Measurements from ENCODE around the gene AP5S1.

The AP5S1 gene

GRCh38 chr20:3820048-3820900, at the start of gene AP5S1:
Gene AP5S1, plus strand, starts transcription at chr20:3820547. Its CDS starts 1,571 bp downstream, at chr20:3822118.
- DNase-seq (ENCODE audit: low read depth) = peak; percentile 97
- TF ChIP-seq CTCF (IDR thresholded peaks at IDR 0.05; ENCODE audit: insufficient read depth, low read depth, low read length, missing control alignments) = peak; percentile 40
- H3K4me3 ChIP-seq (ENCODE audit: low read length) = peak within 1 kb of the TSS; percentile 84

- no peak for TF ChIP-seq CTCF (IDR thresholded peaks at IDR 0.05; ENCODE audit: insufficient read depth, low read depth, low read length, missing control alignments)
- no peak for DNase-seq (ENCODE audit: low read depth)
- H3K4me3 ChIP-seq (ENCODE audit: low read length) = no peak overlapping the region
Measured at GRCh38 chr20:3771552-3772058, 48.7 kb upstream of the AP5S1 start.

GRCh38 chr20:3775457-3776108, 44.8 kb upstream of the AP5S1 start:
- no peak overlapping the region for H3K4me3 ChIP-seq (ENCODE audit: low read length)
- no peak for DNase-seq (ENCODE audit: low read depth)
- TF ChIP-seq CTCF (IDR thresholded peaks at IDR 0.05; ENCODE audit: insufficient read depth, low read depth, low read length, missing control alignments) = no peak

- H3K4me3 ChIP-seq (ENCODE audit: low read length) = peak overlapping the region; percentile 47
- no peak for DNase-seq (ENCODE audit: low read depth)
- TF ChIP-seq CTCF (IDR thresholded peaks at IDR 0.05; ENCODE audit: insufficient read depth, low read depth, low read length, missing control alignments) = no peak
Measured at GRCh38 chr20:3777381-3777715, 43.0 kb upstream of the AP5S1 start.

GRCh38 chr20:3777716-3778629, 42.4 kb upstream of the AP5S1 start:
- H3K4me3 ChIP-seq (ENCODE audit: low read length) = peak overlapping the region; percentile 47
- peak; percentile 47 for DNase-seq (ENCODE audit: low read depth)
- TF ChIP-seq CTCF (IDR thresholded peaks at IDR 0.05; ENCODE audit: insufficient read depth, low read depth, low read length, missing control alignments) = no peak

GRCh38 chr20:3778976-3779375, 41.4 kb upstream of the AP5S1 start:
- DNase-seq (ENCODE audit: low read depth) = no peak
- no peak for TF ChIP-seq CTCF (IDR thresholded peaks at IDR 0.05; ENCODE audit: insufficient read depth, low read depth, low read length, missing control alignments)
- H3K4me3 ChIP-seq (ENCODE audit: low read length) = no peak overlapping the region

Data from epithelial cell of esophagus (primary cell).